GM21360 (cell line): ENCODE measurements around the gene HIGD2A.
A peak's percentile ranks its signal among the peaks of the same experiment; 100 is the strongest.

ENCODE experiments used
- ATAC-seq: cut with Tn5 transposase; IDR thresholded peaks from one replicate; pipeline ENCODE4 v1.9.1; 2021; ENCODE audit warnings: mild to moderate bottlenecking, moderate library complexity; ENCODE audit not compliant: unreplicated experiment

Gene HIGD2A

DNA sequence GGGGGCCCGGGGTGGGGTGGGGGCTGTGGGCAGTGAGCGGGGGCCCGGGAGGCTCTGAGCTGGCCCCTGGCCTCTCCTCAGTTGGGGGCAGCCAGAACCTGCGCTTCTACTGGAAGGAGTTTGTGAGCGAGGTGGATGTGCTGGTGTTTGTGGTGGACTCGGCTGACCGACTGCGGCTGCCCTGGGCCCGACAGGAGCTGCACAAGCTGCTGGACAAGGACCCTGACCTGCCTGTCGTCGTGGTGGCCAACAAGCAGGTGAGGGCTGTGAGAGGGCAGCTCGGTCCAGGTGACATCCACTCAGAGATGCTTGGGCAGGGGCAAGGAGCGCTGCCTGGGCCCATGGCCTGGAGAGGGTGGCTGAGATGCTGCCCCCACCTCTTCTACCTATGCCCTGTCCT, 19.8 kb upstream of the HIGD2A start:
- ATAC-seq: no peak

GRCh38 chr5:176369934-176370711, 18.4 kb upstream of the HIGD2A start:
- ATAC-seq: no peak

GRCh38 chr5:176371621-176372539, 16.7 kb upstream of the HIGD2A start:
- no peak for ATAC-seq

DNA sequence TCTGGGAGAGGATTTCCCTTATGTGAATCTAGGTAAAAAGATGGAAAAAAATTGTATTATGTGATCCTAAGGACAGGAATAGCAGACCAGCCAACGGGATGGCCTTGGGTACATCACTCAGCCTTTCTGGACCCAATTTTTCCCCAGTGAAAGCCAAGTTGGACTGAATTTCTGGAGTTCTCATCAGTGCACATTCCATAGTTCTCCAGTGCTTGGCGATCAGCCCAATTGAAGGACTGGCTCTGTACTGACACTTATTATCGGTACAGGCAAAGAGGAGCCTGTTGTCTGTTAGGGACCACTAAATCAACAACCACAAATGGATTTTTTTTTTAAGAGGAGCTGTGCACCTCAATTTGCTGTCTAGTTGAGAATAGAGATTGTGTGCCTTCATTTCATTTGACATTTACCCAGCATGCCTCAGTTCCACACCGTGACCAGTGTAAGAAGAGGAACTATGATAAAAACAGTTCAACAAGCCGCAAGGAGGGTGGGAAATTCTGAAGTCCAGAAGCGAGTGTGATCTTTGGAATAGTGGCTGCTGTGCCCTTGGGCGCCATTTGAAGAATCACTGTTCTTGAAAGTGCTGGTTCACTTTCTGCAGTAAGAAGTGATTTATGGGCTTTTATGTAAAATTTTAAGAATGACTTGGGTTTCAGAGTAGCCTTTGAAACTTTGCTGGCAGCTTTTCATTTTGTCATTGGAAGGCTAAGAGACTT, 15.3 kb upstream of the HIGD2A start:
- no peak for ATAC-seq

- no peak for ATAC-seq
These were observed 8.7 kb upstream of the HIGD2A start for GRCh38 chr5:176379881-176380280.

GRCh38 chr5:176381423-176381822, 7.1 kb upstream of the HIGD2A start:
- no peak for ATAC-seq

DNA sequence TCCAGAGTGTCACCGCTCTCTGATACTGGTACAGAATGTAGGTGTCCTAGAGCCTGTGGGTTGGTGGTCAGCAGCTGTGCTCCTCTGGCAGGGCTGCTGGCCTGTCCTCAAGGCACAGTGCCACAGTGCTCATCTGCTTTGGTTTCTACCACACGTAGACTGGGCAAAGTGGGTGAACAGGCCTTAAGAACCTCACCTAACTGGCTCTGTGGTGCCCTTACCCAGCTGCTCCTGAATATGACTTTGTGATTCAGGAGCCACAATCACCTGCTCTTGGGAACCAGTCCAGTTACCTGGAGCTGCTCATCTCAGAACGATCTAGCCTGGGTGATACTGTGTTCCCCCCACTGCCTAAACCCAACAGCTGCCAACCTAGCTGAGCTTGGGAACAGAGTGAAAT, 6.6 kb upstream of the HIGD2A start:
- ATAC-seq: no peak

GRCh38 chr5:176382721-176383120, 5.8 kb upstream of the HIGD2A start:
- no peak for ATAC-seq

GRCh38 chr5:176383248-176383905, 5.2 kb upstream of the HIGD2A start:
- ATAC-seq: no peak

GRCh38 chr5:176383961-176384360, 4.6 kb upstream of the HIGD2A start:
- ATAC-seq: no peak

DNA sequence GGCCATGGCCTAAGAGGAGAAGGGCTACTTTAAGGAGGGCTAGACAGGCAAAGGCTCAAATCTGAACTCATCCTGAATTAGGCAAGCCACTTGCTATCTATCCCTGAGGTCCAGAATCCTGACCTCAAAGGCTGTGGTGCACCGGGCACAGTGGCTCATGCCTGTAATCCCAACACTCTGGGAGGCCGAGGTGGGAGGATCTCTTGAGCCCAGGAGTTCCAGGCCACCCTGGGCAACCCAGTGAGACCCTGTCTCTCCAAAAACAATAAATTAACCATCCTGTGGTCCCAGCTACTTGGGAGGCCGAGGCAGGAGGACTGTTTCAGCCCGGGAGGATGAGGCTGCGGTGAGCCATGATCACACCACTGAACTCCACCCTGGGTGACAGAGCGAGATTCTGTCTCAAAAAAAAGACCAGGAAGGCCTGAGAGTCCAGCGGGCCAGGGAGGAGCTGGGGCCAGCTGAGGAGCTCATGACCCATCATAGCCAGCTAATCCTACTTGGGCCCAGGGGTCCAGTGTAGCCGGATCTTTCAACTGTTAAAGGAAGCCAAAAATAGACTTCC, 4.1 kb upstream of the HIGD2A start:
- no peak for ATAC-seq

DNA sequence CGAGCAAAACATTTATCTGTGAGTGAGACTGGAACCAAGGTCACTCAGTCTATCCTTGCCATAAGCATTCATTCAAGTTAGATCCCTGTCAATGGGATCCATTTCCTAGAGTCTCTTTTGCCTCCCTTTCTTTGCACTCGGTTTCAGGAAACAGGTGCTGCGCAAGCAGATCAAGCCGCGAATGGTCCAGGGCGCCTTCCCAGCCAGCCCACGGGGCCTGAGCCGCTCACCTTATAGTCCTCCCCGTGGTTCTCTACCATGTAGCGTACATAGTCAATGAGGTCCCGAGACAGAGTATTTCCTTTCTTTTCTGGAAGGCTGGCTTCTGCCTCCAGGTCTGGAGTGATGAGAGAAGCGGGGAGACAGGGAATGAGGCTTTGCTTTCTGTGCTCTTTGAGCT, 3.6 kb upstream of the HIGD2A start:
- no peak for ATAC-seq

- ATAC-seq: no peak
These were observed 2.1 kb upstream of the HIGD2A start for GRCh38 chr5:176386491-176386890.

GRCh38 chr5:176387384-176387925, 1.1 kb upstream of the HIGD2A start:
- no peak for ATAC-seq

DNA sequence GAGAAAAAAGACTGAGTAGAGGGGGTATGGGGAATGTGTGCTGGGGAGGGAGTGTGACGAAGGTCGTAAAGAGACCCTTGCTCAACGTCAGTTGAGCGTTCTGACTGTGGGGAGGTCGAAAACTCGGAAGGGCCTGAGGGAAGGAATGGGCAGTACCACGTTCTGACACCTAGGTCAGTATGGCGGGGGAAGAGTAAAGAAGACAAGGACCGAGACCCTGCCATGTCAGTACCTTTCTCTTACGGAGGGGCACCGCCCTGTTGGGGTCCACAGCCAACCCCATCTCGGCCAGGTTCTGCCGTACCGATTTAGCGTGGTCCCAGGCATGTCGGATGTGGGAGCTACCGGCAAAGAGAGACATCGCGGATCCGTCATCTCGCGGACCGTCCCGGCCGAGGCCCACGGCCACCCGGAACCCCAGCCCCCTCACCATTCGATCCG, 528 bp upstream of the HIGD2A start:
- ATAC-seq: no peak

GRCh38 chr5:176389135-176390123, 878 bp downstream of the HIGD2A start:
- ATAC-seq: peak; percentile 27

DNA sequence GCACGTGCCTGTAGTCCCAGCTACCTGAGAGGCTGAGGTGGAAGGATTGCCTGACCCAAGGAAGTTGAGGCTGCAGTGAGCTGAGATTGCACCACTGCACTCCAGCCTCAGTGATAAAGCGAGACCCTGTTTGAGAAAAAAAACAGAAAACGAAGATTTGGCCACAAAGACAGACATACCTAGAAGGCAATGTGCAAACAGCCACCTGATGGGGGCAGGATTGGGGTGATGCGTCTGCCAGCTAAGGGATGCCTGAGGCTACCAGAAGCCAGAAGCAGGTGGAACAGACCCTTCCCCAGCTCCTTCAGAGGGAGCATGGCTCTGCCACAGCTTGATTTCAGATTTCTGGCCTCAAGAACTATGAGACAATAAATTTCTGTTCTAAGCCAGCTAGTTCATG, 2.9 kb downstream of the HIGD2A start:
- no peak for ATAC-seq

DNA sequence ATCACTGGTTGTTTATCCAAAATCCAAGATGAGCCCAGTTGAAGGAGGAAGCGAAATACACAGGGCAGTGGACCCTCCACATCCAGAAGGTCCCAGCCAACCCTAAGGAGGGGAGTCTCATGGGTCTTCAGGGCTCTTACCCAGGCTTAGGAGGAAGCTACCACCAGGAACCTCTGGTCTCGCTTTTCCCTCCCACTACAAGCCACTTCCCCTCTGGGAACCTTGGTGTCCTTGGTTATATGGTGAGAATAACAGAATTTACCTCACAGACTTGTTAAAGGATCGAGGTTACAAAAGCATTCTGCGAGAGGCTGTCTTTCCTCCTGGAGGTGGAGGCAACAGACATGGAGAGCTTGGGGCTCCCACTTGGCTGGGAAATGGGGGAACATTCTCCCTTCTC, 3.4 kb downstream of the HIGD2A start:
- no peak for ATAC-seq

DNA sequence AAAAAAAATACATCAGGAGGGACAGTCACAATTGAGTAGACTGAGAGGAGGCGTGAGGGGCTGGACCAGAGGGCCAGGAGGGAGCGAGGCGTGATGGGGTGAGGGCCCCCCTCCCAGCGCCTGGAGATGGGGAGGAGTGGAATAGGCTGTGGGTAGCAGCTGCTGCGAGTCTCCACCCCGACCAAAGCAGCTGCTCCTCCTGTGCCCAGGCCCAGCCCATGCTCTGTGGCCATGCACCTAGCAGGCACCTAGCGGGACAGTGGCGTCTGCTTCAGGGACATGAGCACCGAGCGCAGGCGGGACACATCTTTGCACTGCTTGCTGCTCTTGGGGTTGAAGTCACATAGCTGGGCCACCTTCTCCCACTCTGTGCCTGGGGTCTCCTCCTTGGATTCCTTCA, 4.0 kb downstream of the HIGD2A start:
- no peak for ATAC-seq
